Activated CD4-positive, alpha-beta memory T cell treated with anti-CD3 and anti-CD28 coated beads for 36 hours (primary cell): ENCODE measurements around the gene C1QTNF3. TPM values are rescaled to one million over a fixed set of nuclear protein-coding genes. Genes with fewer than 3 reads are reported as not detected.

ENCODE experiments used
- CTCF ChIA-PET: fragments of 350-600 bp; sonication (Branson Sonifier 250); formaldehyde crosslinking; loops from one replicate; lab custom pipeline; 2021; ENCODE audit warnings: antibody characterized with exemption, inconsistent platforms; lab: Charles Lee
- POLR2A ChIA-PET: fragments of 350-600 bp; sonication (Branson Sonifier 250); formaldehyde crosslinking; loops from one replicate; lab custom pipeline; 2021; ENCODE audit warnings: antibody characterized with exemption; lab: Charles Lee
- DNase-seq: peaks from one replicate; pipeline ENCODE4 v3.0.0-alpha.2; 2020
- H3K27ac Mint-ChIP-seq: one replicate; pipeline ENCODE4 v1.8.0; 2021; ENCODE audit warnings: mixed read lengths
- H3K27me3 Mint-ChIP-seq: one replicate; pipeline ENCODE4 v1.8.0; 2021; ENCODE audit warnings: mixed read lengths
- H3K36me3 Mint-ChIP-seq: one replicate; pipeline ENCODE4 v1.8.0; 2021; ENCODE audit warnings: mixed read lengths
- H3K4me1 Mint-ChIP-seq: one replicate; pipeline ENCODE4 v1.8.0; 2021; ENCODE audit warnings: low read depth, mixed read lengths
- H3K4me3 Mint-ChIP-seq: one replicate; pipeline ENCODE4 v1.8.0; 2021; ENCODE audit warnings: mild to moderate bottlenecking, mixed read lengths
- H3K9me3 Mint-ChIP-seq: one replicate; pipeline ENCODE4 v1.8.0; 2021; ENCODE audit warnings: mixed read lengths
- intact Hi-C: fragments of 100-400 bp; cut with micrococcal nuclease; formaldehyde crosslinking; loops from one replicate; pipeline ENCODE4 v1.15.1; 2023
- total RNA-seq, 2 experiments: library from RNA; stranded (reverse); gene quantifications; one replicate each; pipeline ENCODE4 v1.2.3, GENCODE V29; 2021

Gene C1QTNF3
- total RNA-seq, 2 experiments from 2014 or later = 2.5 to 2.6 TPM

DNA sequence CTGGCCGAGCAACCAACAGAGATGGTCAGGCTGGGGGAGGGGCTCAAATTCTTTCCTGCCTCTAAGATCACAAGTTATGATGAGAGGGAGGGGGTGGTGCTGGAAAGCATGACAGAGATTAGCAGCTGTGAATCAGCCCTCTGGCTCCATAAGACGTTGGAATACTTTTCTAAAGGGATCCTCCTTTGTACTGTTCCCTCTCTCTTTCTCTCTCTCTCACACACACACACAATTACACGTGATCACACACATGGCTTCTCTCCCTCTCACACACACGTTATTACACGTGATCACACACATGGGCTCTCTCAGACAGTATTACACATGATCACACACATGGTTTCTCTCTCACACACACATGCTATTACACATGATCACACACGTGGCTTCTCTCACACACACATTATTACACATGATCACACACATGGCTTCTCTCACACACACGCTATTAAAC, 58.3 kb downstream of the C1QTNF3 start, which contains the start of gene SLC45A2:
Gene SLC45A2 (minus strand): TSS at position 23 of the 454 bp plus-strand sequence. CDS start 110 bp downstream, outside the sequence.
- no peaks in the 10 kb centered on the region for H3K27me3 Mint-ChIP-seq
- ChIA-PET CTCF (no interaction called here), POLR2A (no interaction called here)
- H3K27ac Mint-ChIP-seq = no peak within 1 kb of the TSS
- no peak for DNase-seq
- no peak within 1 kb of the TSS for H3K4me3 Mint-ChIP-seq
- H3K9me3 Mint-ChIP-seq = no peaks in the 10 kb centered on the region
- H3K36me3 Mint-ChIP-seq = peaks cover 21% of the 10 kb centered on the region
- intact Hi-C loops = no loop called here
- no peaks in the 10 kb centered on the region for H3K4me1 Mint-ChIP-seq

DNA sequence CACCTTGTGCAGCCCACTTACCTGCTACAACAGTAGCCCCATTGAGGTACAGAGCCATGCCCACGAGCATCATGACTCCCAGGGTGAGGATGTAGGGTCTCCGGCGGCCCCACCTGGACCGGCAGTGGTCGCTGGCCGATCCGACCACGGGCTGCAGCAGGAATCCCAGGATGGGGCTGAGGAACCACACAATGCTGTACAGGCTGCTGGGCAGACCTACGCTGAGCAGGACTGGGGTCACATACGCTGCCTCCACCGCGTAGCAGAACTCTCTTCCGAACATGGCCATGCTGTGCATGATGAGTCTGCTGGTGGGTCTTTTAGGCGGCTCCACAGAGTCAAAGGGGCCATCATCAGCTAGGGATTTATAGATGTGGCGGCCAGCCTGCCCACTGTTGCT, 58.8 kb downstream of the C1QTNF3 start:
- DNase-seq = no peak
- intact Hi-C loops = no loop called here
- Mint-ChIP-seq H3K36me3 (peaks cover 18% of the 10 kb centered on the region), H3K9me3 (no peaks in the 10 kb centered on the region), H3K27ac (no peak overlapping the region), H3K27me3 (no peaks in the 10 kb centered on the region), H3K4me3 (no peak overlapping the region), H3K4me1 (no peaks in the 10 kb centered on the region)
- ChIA-PET CTCF (interaction anchor here (1.4 kb wide), 1 partner anchor 14 kb away, joined by 5 read pairs; no protein-coding TSS in a partner anchor), POLR2A (no interaction called here)

GRCh38 chr5:33981408-33982162, 61.4 kb downstream of the C1QTNF3 start:
- Mint-ChIP-seq H3K4me1 (no peaks in the 10 kb centered on the region), H3K9me3 (no peaks in the 10 kb centered on the region), H3K36me3 (no peaks in the 10 kb centered on the region), H3K4me3 (no peak overlapping the region), H3K27me3 (no peaks in the 10 kb centered on the region), H3K27ac (no peak overlapping the region)
- no peak for DNase-seq
- CTCF ChIA-PET = no interaction called here
- POLR2A ChIA-PET = no interaction called here
- intact Hi-C loops = no loop called here

- H3K9me3 Mint-ChIP-seq = no peaks in the 10 kb centered on the region
- DNase-seq = no peak
- CTCF ChIA-PET = no interaction called here
- H3K4me1 Mint-ChIP-seq = no peaks in the 10 kb centered on the region
- POLR2A ChIA-PET = interaction anchor here (0.6 kb wide), 1 partner anchor 400 kb away, joined by 4 read pairs; no protein-coding TSS in a partner anchor
- no peaks in the 10 kb centered on the region for H3K36me3 Mint-ChIP-seq
- intact Hi-C loops = no loop called here
- no peak overlapping the region for H3K4me3 Mint-ChIP-seq
- H3K27ac Mint-ChIP-seq = no peak overlapping the region
- H3K27me3 Mint-ChIP-seq = peaks cover 2% of the 10 kb centered on the region
Observed at GRCh38 chr5:33980030-33980429, 63.0 kb downstream of the C1QTNF3 start.

DNA sequence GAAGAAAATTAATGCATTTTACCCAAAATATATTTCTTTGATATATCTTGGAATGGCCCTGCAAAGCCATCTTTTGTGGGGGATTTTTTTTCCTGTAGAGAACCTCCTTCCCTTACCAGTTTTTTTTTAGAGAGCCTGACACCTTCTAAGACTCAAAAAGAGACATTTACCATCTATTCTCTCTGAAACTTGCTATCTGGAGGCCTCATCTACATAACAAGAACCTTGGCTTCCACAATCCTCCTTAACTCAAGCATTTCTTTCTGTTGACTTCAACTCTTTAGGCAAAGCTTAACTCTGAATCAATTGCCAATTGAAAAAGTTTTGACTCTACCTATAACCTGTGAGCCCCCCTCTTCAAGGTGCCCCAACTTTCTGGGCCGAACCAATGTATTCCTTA, 64.7 kb downstream of the C1QTNF3 start:
- H3K9me3 Mint-ChIP-seq = no peaks in the 10 kb centered on the region
- peaks cover 2% of the 10 kb centered on the region for H3K27me3 Mint-ChIP-seq
- intact Hi-C loops = no loop called here
- H3K27ac Mint-ChIP-seq = no peak overlapping the region
- ChIA-PET POLR2A (no interaction called here), CTCF (interaction anchor here (1.1 kb wide), 1 partner anchor 8 kb away, joined by 3 read pairs; no protein-coding TSS in a partner anchor)
- no peak for DNase-seq
- peaks cover 3% of the 10 kb centered on the region for H3K4me1 Mint-ChIP-seq
- no peak overlapping the region for H3K4me3 Mint-ChIP-seq
- H3K36me3 Mint-ChIP-seq = no peaks in the 10 kb centered on the region

DNA sequence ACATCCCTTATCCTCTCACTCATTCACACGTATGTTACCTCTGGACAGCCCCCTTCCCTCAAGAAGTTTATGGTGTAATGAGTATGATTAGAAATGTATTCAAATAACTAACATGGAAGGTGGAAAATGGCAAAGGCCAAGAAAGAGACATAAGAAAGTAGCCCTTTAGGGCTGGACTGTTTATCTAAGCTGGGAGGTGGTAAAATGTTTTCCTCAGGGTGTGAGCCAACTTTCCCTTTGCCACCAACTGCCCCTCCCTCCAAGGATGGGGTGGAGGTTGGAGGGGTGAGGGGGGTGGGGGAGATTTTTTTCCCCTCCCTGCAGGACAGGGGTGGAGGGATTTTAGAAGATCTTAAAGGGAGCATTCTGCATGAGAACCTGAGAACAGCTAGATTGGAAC, 66.7 kb downstream of the C1QTNF3 start:
- intact Hi-C loops = no loop called here
- CTCF ChIA-PET = no interaction called here
- peaks cover 7% of the 10 kb centered on the region for H3K4me1 Mint-ChIP-seq
- no peak for DNase-seq
- POLR2A ChIA-PET = no interaction called here
- H3K27me3 Mint-ChIP-seq = peaks cover 2% of the 10 kb centered on the region
- H3K4me3 Mint-ChIP-seq = no peak overlapping the region
- H3K36me3 Mint-ChIP-seq = no peaks in the 10 kb centered on the region
- no peaks in the 10 kb centered on the region for H3K9me3 Mint-ChIP-seq
- H3K27ac Mint-ChIP-seq = no peak overlapping the region

DNA sequence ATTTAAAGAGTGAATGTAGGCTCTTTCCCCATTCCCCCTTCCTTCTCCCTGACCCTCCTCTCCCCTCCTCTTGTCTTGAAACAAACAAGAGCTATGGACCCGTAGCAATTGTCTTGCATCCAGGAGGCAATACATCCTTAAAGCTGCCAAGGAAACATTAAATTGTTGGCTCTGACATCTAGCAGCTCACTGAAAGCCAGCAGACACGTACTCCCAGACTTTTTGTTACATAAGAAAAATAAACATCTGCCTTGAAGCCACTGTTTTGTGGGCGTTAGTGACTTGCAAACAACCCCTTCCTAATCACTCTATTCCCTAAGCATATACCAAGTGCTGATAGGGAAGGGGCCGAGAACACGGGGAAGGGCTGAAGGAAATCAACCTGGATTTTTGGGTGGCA, 67.2 kb downstream of the C1QTNF3 start:
- POLR2A ChIA-PET = no interaction called here

GRCh38 chr5:33973271-33973670, 69.7 kb downstream of the C1QTNF3 start:
- POLR2A ChIA-PET = no interaction called here
- DNase-seq = no peak
- Mint-ChIP-seq H3K4me1 (peaks cover 7% of the 10 kb centered on the region), H3K4me3 (no peak overlapping the region), H3K9me3 (no peaks in the 10 kb centered on the region), H3K27me3 (peaks cover 2% of the 10 kb centered on the region), H3K36me3 (no peaks in the 10 kb centered on the region), H3K27ac (no peak overlapping the region)
- intact Hi-C loops = no loop called here
- CTCF ChIA-PET = no interaction called here

More for the DNA sequence above, 67.2 kb downstream of the C1QTNF3 start:
- H3K27me3 Mint-ChIP-seq = peaks cover 2% of the 10 kb centered on the region
- intact Hi-C loops = no loop called here
- H3K9me3 Mint-ChIP-seq = no peaks in the 10 kb centered on the region
- no peak overlapping the region for H3K4me3 Mint-ChIP-seq
- H3K36me3 Mint-ChIP-seq = no peaks in the 10 kb centered on the region
- CTCF ChIA-PET = no interaction called here
- no peak for DNase-seq
- H3K27ac Mint-ChIP-seq = no peak overlapping the region
- H3K4me1 Mint-ChIP-seq = peaks cover 7% of the 10 kb centered on the region

DNA sequence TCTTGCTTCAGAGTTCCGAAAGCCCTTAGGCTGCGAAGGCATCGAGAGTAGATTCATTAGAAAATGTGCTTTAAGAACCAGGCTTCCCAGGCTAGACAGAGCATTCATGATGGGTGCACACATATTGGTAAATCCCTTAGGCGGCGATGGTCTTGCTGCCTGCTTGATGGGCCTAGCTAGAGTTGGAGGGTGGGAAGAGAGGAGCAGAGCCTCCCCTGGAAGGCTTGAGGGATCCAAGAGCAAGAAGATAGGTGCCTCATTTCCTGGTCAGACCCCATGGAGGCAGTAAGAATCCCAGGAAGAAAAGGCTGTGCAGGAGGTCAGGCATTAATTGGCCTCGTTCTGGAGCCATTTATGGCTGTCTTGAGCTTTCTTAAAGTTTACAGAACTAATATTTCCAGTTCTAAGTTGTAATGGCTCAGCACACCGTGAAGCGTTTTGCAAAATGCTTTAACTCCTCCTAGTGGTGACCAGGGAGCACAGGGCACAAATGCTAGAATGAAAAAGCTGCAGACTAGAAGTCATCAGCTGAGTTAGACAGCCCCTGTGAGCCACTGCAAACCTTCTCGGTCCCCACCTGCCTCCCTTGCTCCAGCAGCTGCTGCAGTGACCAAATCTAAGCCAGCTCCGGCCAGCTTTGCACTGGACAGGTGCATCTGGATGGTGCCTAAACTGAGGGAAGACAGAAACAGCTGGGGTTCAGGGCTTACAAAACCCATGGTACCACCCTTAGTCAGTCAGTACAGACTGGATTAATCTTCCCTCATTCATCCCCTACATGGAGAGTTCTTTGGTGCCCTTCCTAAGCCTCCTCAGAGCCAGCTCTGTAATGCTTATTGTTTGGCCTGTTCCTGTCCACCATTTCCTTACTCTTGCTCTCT, 73.2 kb downstream of the C1QTNF3 start:
- H3K27ac Mint-ChIP-seq = no peak overlapping the region
- no peaks in the 10 kb centered on the region for H3K27me3 Mint-ChIP-seq
- DNase-seq = no peak
- no peaks in the 10 kb centered on the region for H3K9me3 Mint-ChIP-seq
- CTCF ChIA-PET = interaction anchor here (0.9 to 2.9 kb wide), 13 partner anchors 9 to 534 kb away, joined by 3 to 14 read pairs (median 6); partner anchors contain the start of gene AMACR
- H3K36me3 Mint-ChIP-seq = no peaks in the 10 kb centered on the region
- intact Hi-C loops = loop anchor here (1.0 kb wide), 2 partner anchors 382 to 534 kb away; no protein-coding TSS in a partner anchor
- H3K4me3 Mint-ChIP-seq = no peak overlapping the region
- peaks cover 14% of the 10 kb centered on the region for H3K4me1 Mint-ChIP-seq
- POLR2A ChIA-PET = no interaction called here

DNA sequence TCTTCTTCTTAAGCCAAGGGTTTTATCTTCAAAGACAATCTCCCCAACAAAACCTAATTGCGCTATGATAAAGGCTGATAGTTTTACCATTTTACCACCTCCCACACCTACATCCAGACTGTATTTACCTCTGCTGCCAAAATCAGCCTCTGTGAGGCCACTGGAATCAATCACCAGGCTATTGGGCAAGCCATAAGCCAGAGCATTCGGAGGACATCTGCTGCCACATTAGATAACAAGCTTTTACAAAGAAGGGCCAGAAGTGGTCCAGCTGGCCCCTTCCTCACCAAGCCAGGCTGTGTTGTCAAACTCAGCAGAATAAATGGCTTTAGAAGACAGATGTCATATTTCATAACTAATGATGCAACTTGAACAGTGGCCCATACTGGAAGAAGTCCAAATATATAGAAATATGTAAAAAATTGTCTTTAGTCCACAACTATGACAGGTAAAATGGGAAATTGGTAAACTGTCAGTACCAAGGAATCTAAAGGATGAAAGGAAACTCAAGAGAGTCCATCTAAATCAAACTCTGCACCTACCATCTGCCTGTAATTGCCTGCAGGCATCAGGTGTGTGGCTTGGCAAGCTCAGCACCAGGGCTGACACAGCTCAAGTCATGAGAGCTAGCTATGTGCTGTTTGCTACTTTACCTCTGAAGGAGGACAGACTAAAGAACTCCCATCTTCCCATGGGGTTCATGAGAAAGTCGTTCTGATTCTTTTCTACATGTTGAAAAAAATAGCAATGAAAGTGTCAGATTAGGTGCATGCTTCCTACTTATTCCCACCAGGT, 74.6 kb downstream of the C1QTNF3 start:
- Mint-ChIP-seq H3K27me3 (no peaks in the 10 kb centered on the region), H3K36me3 (no peaks in the 10 kb centered on the region), H3K4me1 (peaks cover 16% of the 10 kb centered on the region), H3K27ac (no peak overlapping the region), H3K4me3 (no peak overlapping the region), H3K9me3 (no peaks in the 10 kb centered on the region)
- no peak for DNase-seq
- ChIA-PET CTCF (interaction anchor here (1.0 to 2.9 kb wide), 5 partner anchors 33 to 533 kb away, joined by 4 to 14 read pairs (median 8); no protein-coding TSS in a partner anchor), POLR2A (no interaction called here)
- intact Hi-C loops = loop anchor here (1.0 kb wide), 2 partner anchors 380 to 532 kb away; no protein-coding TSS in a partner anchor
